Jurkat, Clone E6-1 (cell line): ENCODE data around the gene JOSD1.

Experiments used
- DNase-seq: peaks from one replicate; pipeline ENCODE4 v3.0.0-alpha.2; 2011; ENCODE audit warnings: low read depth, low spot score
- H3K4me3 ChIP-seq: 2 replicates; pipeline ENCODE4 v1.5.1; 2011; ENCODE audit warnings: mild to moderate bottlenecking, low read length, control low read depth, moderate library complexity

JOSD1 gene

DNA sequence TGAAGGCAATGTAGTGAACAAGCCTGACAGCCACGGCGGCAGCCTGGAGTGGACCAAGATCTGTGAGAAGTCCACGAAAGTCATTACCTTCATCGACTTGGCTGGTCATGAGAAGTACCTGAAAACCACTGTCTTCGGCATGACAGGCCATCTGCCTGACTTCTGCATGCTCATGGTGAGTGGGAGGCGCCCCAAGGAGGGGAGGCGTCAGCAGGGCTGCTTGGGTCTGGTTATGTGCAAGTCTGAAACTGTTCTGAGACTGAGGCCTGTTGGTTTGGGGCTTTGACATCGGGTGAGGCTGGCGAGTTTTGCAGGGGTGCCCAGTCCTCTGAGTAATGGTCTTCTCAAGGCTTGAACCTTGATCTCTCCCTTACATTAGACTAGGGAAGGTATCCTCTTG, 16.1 kb upstream of the JOSD1 start:
- DNase-seq: no peak
- H3K4me3 ChIP-seq: no peak overlapping the region

- no peak overlapping the region for H3K4me3 ChIP-seq
- no peak for DNase-seq
These were observed 15.5 kb upstream of the JOSD1 start for GRCh38 chr22:38716271-38716670.

DNA sequence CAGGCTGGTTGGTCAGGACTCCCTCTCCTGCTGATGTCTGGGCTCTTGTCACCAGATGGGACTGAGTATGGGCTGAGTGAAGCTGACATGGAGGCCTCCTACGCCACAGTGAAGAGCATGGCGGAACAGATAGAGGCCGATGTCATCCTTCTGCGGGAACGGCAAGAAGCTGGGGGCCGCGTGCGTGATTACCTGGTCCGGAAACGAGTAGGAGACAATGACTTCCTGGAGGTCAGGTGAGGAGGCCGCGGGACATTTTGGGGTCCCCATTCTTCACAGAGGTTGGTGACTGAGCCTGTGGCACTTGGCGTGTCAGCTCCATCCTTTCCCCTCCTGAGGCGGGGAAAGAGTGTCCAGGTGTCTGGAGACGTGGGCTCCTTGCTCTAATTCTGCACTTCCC, 15.1 kb upstream of the JOSD1 start:
- no peak for DNase-seq
- no peak overlapping the region for H3K4me3 ChIP-seq

- H3K4me3 ChIP-seq: no peak overlapping the region
- DNase-seq: no peak
These were observed 14.5 kb upstream of the JOSD1 start for GRCh38 chr22:38715176-38715764.

- no peak for DNase-seq
- H3K4me3 ChIP-seq: no peak overlapping the region
These were observed 13.2 kb upstream of the JOSD1 start for GRCh38 chr22:38713921-38714320.

GRCh38 chr22:38712486-38713207, 11.9 kb upstream of the JOSD1 start:
- H3K4me3 ChIP-seq: no peak overlapping the region
- DNase-seq: no peak

DNA sequence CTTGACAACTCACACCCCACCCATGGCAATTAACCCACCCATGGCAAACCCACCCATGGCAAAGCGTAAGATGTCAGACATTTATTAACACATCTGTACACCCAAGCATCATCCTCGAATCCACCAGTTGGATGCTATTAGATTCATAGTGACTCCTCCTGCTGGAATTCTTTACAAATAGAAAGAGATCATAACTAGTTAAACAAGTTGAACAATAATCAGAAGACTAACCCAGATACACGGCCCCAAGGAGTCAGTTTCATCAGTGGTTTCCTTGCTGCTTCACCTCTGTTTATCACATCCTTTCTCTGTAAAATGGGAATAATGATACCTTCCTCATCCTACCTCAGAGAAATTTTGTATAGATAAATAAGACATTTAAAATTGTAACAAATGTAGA, 10.1 kb upstream of the JOSD1 start:
- H3K4me3 ChIP-seq: no peak overlapping the region
- no peak for DNase-seq

- H3K4me3 ChIP-seq: no peak overlapping the region
- DNase-seq: no peak
These were observed 9.6 kb upstream of the JOSD1 start for GRCh38 chr22:38710351-38710750.

GRCh38 chr22:38709306-38709705, 8.6 kb upstream of the JOSD1 start:
- DNase-seq: no peak
- H3K4me3 ChIP-seq: no peak overlapping the region

GRCh38 chr22:38707984-38708383, 7.2 kb upstream of the JOSD1 start:
- H3K4me3 ChIP-seq: no peak overlapping the region
- no peak for DNase-seq

DNA sequence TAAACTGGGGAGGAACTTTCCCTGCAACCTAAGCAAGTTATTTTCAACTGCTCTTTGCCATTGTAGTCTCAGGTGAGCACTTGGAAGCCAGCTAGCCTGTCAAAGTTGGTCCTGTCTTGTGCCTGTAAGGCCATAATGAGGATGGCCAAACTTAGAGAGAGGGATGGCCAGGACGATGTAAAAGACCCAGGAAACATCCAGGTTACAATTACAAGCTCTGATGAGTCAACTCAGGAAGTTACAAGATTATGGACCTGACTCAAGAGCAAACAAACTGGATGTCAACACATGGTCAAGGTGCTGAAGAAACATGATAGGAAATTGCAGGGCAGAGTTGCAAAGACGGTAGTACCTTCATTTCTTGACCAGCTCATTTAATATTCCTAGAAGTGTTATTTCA, 6.6 kb upstream of the JOSD1 start:
- no peak overlapping the region for H3K4me3 ChIP-seq

DNA sequence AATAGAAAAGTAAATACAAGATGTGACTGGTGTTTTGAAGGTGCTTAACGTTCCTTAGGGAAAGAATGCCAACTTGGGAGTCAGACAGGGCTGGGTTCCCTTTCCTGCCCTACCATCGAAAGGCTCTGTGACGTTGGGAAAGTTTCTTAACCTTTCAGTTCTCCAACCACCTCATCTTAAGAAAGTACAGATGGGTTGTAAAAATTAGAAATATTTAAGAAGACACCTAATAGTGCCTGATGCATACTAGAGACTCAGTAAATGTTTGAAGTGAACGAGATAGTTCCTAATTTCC, 6.1 kb upstream of the JOSD1 start:
- H3K4me3 ChIP-seq: peak overlapping the region; percentile 75
- no peak for DNase-seq

More for the DNA sequence above, 6.6 kb upstream of the JOSD1 start:
- DNase-seq: no peak

GRCh38 chr22:38706101-38706900, 5.6 kb upstream of the JOSD1 start:
- peak overlapping the region; percentile 75 for H3K4me3 ChIP-seq
- DNase-seq: no peak

DNA sequence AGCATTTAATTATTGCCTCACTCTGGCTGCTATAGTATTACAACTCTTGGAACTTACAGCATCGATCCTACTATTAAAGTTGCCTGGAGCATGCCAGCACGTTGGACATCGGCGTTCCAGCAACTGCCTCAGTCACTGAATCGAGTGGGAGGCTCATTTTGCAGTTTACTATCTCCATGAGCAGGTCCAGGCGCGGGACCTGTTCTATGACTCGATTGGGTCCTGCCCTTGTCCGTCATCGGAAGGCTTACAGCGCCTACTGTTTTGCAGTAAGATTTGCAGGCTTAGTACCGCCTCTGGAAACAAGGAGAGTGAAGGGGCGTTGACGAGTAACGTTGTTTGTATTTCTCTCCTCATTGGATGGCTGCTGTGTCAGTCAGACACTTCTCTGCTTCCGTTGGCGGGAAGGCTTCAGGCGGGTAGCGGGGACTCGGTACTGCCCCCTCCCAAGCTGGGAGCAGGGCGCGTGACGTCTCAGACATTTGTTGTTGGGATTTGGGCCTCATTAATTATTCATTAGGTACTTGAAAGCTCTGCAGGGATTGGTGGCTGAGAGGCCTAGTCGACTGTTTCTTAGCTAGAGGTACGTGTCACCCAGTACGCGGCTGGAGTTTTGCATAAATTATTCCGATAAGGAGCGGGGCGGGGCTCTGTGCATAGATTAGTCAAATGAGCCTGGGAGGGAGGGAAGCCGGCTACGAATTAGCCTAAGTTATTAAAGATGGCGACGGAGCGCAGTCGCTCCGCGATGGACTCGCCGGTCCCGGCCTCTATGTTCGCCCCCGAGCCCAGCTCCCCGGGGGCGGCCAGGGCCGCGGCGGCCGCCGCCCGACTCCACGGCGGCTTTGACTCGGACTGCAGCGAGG, 4.7 kb upstream of the JOSD1 start, which contains the start of gene GTPBP1:
Gene GTPBP1, plus strand, starts transcription at position 710 of the 866 bp plus-strand sequence. Its CDS starts 12 bp downstream, at position 722.
- peak within 1 kb of the TSS; percentile 75 for H3K4me3 ChIP-seq
- DNase-seq: peak; percentile 100

DNA sequence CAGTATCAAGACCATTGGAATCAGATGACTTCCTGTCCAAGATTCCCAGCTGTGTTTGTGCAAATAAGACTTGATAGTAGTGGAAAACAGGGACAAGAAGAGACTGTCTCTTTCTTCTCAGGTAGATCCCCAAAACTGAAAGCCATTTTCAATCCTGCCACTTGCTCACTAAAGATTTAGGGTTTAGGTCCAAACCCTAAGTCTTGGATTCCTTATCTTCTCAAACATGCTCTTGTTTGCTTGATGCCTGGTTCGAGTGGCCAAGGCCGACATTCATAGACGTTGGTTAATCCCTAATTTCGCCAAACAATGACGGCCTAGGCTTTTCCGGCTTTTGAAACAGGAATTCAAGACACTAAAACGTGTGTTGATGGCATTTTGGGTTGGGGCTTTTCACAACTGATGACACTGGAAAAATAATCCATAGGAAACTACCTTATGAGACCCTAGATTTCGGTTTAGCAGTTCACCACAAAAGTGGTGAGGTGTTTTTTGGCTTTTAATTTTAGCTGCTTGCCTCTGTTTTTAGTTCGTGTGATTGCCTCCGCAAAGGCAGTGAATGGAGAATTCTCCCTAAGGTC, 4.0 kb upstream of the JOSD1 start:
- DNase-seq: no peak
- peak overlapping the region; percentile 53 for H3K4me3 ChIP-seq

GRCh38 chr22:38700270-38700788, 414 bp downstream of the JOSD1 start:
- H3K4me3 ChIP-seq: peak overlapping the region; percentile 75
- no peak for DNase-seq

GRCh38 chr22:38699784-38700183, 959 bp downstream of the JOSD1 start:
- DNase-seq: no peak
- peak overlapping the region; percentile 75 for H3K4me3 ChIP-seq

GRCh38 chr22:38699143-38699542, 1.6 kb downstream of the JOSD1 start:
- no peak for DNase-seq
- H3K4me3 ChIP-seq: no peak overlapping the region
